GM13977 (cell line): Measurements from ENCODE around the gene PLD3.
"Not testable (repeated sequence)": the region's sequence is repeated elsewhere in the genome, so short reads cannot be mapped to it uniquely, and the experiment has no call there.

Experiments used
- DNase-seq: peaks from one replicate; pipeline ENCODE4 v3.0.0; 2012; ENCODE audit warnings: low spot score
- CTCF ChIP-seq: IDR thresholded peaks from 2 replicates; pipeline ENCODE4 v1.5.1; 2012; ENCODE audit warnings: mild to moderate bottlenecking, control low read depth; ENCODE audit not compliant: insufficient read depth; ENCODE audit errors: extremely low read depth, missing control alignments
- in situ Hi-C: fragments of 300-500 bp; cut with MboI; formaldehyde crosslinking; loops from one replicate; pipeline ENCODE4 v1.12.0; 2022; ENCODE audit warnings: low sequenced_read_pairs, low pct_unique_long_range_greater_than_20kb, mixed read lengths, inconsistent platforms; ENCODE audit not compliant: unreplicated experiment

Gene PLD3

GRCh38 chr19:40366697-40367561 is 18.4 kb downstream of the PLD3 start:
- in situ Hi-C loops, result no loop called here
- DNase-seq, result no peak
- TF ChIP-seq CTCF, result no peak

GRCh38 chr19:40367577-40368434 is 19.3 kb downstream of the PLD3 start:
- TF ChIP-seq CTCF, result no peak
- DNase-seq, result no peak
- in situ Hi-C loops, result no loop called here

- in situ Hi-C loops, result no loop called here
- no peak for DNase-seq
- no peak for TF ChIP-seq CTCF
Measured at GRCh38 chr19:40369797-40370196, 21.3 kb downstream of the PLD3 start.

- DNase-seq, in situ Hi-C loops: not testable (repeated sequence)
Measured at GRCh38 chr19:40370253-40370652, 21.8 kb downstream of the PLD3 start.

- DNase-seq, result no peak
- no peak for TF ChIP-seq CTCF
- in situ Hi-C loops, result no loop called here
Measured at GRCh38 chr19:40370997-40371801, 22.7 kb downstream of the PLD3 start.

GRCh38 chr19:40371802-40372122 is 23.3 kb downstream of the PLD3 start:
- no peak for DNase-seq
- TF ChIP-seq CTCF, result no peak
- in situ Hi-C loops, result no loop called here

GRCh38 chr19:40374084-40374483 is 25.6 kb downstream of the PLD3 start:
- in situ Hi-C loops, result no loop called here
- no peak for TF ChIP-seq CTCF

More at GRCh38 chr19:40374084-40374483, 25.6 kb downstream of the PLD3 start:
- no peak for DNase-seq
